GM23338 (cell line): ENCODE data around the gene VWA7. TPM values are rescaled to one million over a fixed set of nuclear protein-coding genes. Genes with fewer than 3 reads are reported as not detected.
A peak's percentile ranks its signal among the peaks of the same experiment; 100 is the strongest.

Experiments
- ATAC-seq: fragments of 200-7000 bp; cut with Tn5 transposase; 3 replicates; pipeline ENCODE4 v1.9.1; 2020
- DNase-seq: peaks from one replicate; pipeline ENCODE4 v3.0.0-alpha.2; 2015; ENCODE audit warnings: low spot score
- H2AFZ ChIP-seq: fragments of 200-600 bp; sonication (generic); 2 replicates; pipeline ENCODE4 v1.8.0; 2016; ENCODE audit warnings: antibody characterized with exemption, mild to moderate bottlenecking, moderate library complexity
- H3F3A ChIP-seq: fragments of 200-600 bp; sonication (generic); replicated peaks from 2 replicates; pipeline ENCODE4 v1.8.0; 2017; ENCODE audit warnings: antibody characterized with exemption, mixed run types, low read depth
- H3K27ac ChIP-seq: fragments of 200-600 bp; sonication (generic); 2 replicates; pipeline ENCODE4 v1.6.1; 2016; ENCODE audit warnings: low read depth
- H3K27me3 ChIP-seq: fragments of 200-600 bp; sonication (generic); 2 replicates; pipeline ENCODE4 v1.8.0; 2016; ENCODE audit warnings: mild to moderate bottlenecking, mixed run types, moderate library complexity; ENCODE audit not compliant: insufficient read depth
- H3K36me3 ChIP-seq: fragments of 200-600 bp; sonication (generic); 2 replicates; pipeline ENCODE4 v1.8.0; 2016; ENCODE audit warnings: mild to moderate bottlenecking; ENCODE audit not compliant: insufficient read depth
- H3K4me1 ChIP-seq: fragments of 200-600 bp; sonication (generic); 2 replicates; pipeline ENCODE4 v1.8.0; 2016; ENCODE audit warnings: mild to moderate bottlenecking, moderate library complexity; ENCODE audit not compliant: insufficient read depth
- H3K4me2 ChIP-seq: fragments of 200-600 bp; sonication (generic); 2 replicates; pipeline ENCODE4 v1.7.1; 2017; ENCODE audit warnings: mixed run types
- H3K4me3 ChIP-seq: fragments of 200-600 bp; sonication (generic); 2 replicates; pipeline ENCODE4 v1.6.1; 2016; ENCODE audit warnings: mixed run types
- H3K79me2 ChIP-seq: fragments of 200-600 bp; sonication (generic); replicated peaks from 2 replicates; pipeline ENCODE4 v1.8.0; 2017; ENCODE audit warnings: mild to moderate bottlenecking; ENCODE audit not compliant: insufficient read depth
- H3K9me2 ChIP-seq: fragments of 200-600 bp; sonication (generic); 2 replicates; pipeline ENCODE4 v1.8.0; 2017; ENCODE audit not compliant: insufficient read depth
- H4K20me1 ChIP-seq: fragments of 200-600 bp; sonication (generic); replicated peaks from 2 replicates; pipeline ENCODE4 v1.8.0; 2017; ENCODE audit warnings: mild to moderate bottlenecking; ENCODE audit not compliant: insufficient read depth
- H3K27ac Mint-ChIP-seq: 2 replicates; pipeline ENCODE4 v1.8.0; 2020; ENCODE audit warnings: inconsistent platforms, mild to moderate bottlenecking, moderate library complexity, mixed read lengths
- H3K27me3 Mint-ChIP-seq: 3 replicates; pipeline ENCODE4 v1.8.0; 2022; ENCODE audit warnings: low read depth, mild to moderate bottlenecking, moderate library complexity, mixed read lengths, inconsistent platforms; ENCODE audit not compliant: insufficient read depth, poor library complexity
- H3K36me3 Mint-ChIP-seq: 3 replicates; pipeline ENCODE4 v1.8.0; 2021; ENCODE audit warnings: low read depth, mild to moderate bottlenecking, inconsistent platforms, moderate library complexity, mixed read lengths
- H3K4me1 Mint-ChIP-seq: 3 replicates; pipeline ENCODE4 v1.8.0; 2020; ENCODE audit warnings: mild to moderate bottlenecking, inconsistent platforms, mixed read lengths
- H3K4me3 Mint-ChIP-seq: 3 replicates; pipeline ENCODE4 v1.8.0; 2021; ENCODE audit warnings: moderate library complexity, mild to moderate bottlenecking, inconsistent platforms, mixed read lengths
- H3K9me3 Mint-ChIP-seq: 3 replicates; pipeline ENCODE4 v1.8.0; 2020; ENCODE audit warnings: moderate library complexity, mild to moderate bottlenecking, inconsistent platforms, mixed read lengths
- JUNB ChIP-seq: IDR thresholded peaks from one replicate; pipeline ENCODE4 v1.6.1; 2016; ENCODE audit warnings: antibody characterized with exemption; ENCODE audit not compliant: unreplicated experiment
- NANOG ChIP-seq: IDR thresholded peaks from 2 replicates; pipeline ENCODE4 v1.6.1; 2016; ENCODE audit warnings: antibody characterized with exemption, borderline replicate concordance
- ZNF331 ChIP-seq: fragments of 250-450 bp; sonication (Bioruptor Pico); IDR thresholded peaks from 2 replicates; pipeline ENCODE4 v1.5.0; 2020; ENCODE audit warnings: low read depth, mild to moderate bottlenecking, moderate library complexity
- ZNF462 ChIP-seq: fragments of 250-450 bp; sonication (Bioruptor Pico); IDR thresholded peaks from 2 replicates; pipeline ENCODE4 v1.5.0; 2020; ENCODE audit warnings: mild to moderate bottlenecking, moderate library complexity
- polyA plus RNA-seq: library from polyadenylated mRNA; unstranded; fragments of >200 nt; fragmentation: Nextera tagmentation; extraction: Ambion mirVana; gene quantifications from 2 replicates; pipeline ENCODE4 v1.2.1, GENCODE V29; 2016
- total RNA-seq: library from RNA; depleted of rRNA; stranded (reverse); fragments of >200 nt; shearing (Covaris generic); gene quantifications from 2 replicates; pipeline ENCODE4 v1.2.3, GENCODE V29; 2014
- TF ChIP-seq, protein P1 (sequence below): IDR thresholded peaks from one replicate; pipeline ENCODE4 v1.6.1; 2018; ENCODE audit warnings: antibody characterized with exemption; ENCODE audit not compliant: unreplicated experiment

VWA7 gene
- total and polyA plus RNA-seq, 2 experiments from 2014 or later: 0.07 to 0.36 TPM

GRCh38 chr6:31728767-31729514 is 48.2 kb downstream of the VWA7 start, which contains the start of gene DDAH2:
Gene DDAH2, minus strand, starts transcription at chr6:31729299. Its CDS starts 138 bp downstream, at chr6:31729161.
- Histone ChIP-seq H3K27me3 (peaks cover 8% of the 10 kb centered on the region; the same call in 1 of the 2 replicates), H4K20me1 (peaks cover 8% of the 10 kb centered on the region; the same call in 1 of the 2 replicates), H3K9me2 (no peaks in the 10 kb centered on the region), H2AFZ (peak within 1 kb of the TSS; percentile 95), H3K4me3 (peak within 1 kb of the TSS; percentile 99), H3K4me1 (peaks cover 14% of the 10 kb centered on the region; the same call in 1 of the 2 replicates), H3K27ac (peak within 1 kb of the TSS; percentile 79), H3K36me3 (peaks cover 29% of the 10 kb centered on the region), H3F3A (peaks cover 32% of the 10 kb centered on the region), H3K4me2 (peak within 1 kb of the TSS; percentile 98), H3K79me2 (peaks cover 5% of the 10 kb centered on the region; the same call in 1 of the 2 replicates)
- Mint-ChIP-seq H3K4me1 (peaks cover 24% of the 10 kb centered on the region), H3K27me3 (peaks cover 22% of the 10 kb centered on the region), H3K9me3 (no peaks in the 10 kb centered on the region; the same call in 2 of the 3 replicates), H3K36me3 (peaks cover 59% of the 10 kb centered on the region), H3K4me3 (peak within 1 kb of the TSS; percentile 93), H3K27ac (peak within 1 kb of the TSS; percentile 96)
- DNase-seq (no peak), ATAC-seq (peak; percentile 7)
- TF ChIP-seq ZNF462 (CRISPR knock-in tag) (no peak), JUNB (no peak), ZNF331 (CRISPR knock-in tag) (no peak), NANOG (no peak)
- TF ChIP-seq, protein P1, sequence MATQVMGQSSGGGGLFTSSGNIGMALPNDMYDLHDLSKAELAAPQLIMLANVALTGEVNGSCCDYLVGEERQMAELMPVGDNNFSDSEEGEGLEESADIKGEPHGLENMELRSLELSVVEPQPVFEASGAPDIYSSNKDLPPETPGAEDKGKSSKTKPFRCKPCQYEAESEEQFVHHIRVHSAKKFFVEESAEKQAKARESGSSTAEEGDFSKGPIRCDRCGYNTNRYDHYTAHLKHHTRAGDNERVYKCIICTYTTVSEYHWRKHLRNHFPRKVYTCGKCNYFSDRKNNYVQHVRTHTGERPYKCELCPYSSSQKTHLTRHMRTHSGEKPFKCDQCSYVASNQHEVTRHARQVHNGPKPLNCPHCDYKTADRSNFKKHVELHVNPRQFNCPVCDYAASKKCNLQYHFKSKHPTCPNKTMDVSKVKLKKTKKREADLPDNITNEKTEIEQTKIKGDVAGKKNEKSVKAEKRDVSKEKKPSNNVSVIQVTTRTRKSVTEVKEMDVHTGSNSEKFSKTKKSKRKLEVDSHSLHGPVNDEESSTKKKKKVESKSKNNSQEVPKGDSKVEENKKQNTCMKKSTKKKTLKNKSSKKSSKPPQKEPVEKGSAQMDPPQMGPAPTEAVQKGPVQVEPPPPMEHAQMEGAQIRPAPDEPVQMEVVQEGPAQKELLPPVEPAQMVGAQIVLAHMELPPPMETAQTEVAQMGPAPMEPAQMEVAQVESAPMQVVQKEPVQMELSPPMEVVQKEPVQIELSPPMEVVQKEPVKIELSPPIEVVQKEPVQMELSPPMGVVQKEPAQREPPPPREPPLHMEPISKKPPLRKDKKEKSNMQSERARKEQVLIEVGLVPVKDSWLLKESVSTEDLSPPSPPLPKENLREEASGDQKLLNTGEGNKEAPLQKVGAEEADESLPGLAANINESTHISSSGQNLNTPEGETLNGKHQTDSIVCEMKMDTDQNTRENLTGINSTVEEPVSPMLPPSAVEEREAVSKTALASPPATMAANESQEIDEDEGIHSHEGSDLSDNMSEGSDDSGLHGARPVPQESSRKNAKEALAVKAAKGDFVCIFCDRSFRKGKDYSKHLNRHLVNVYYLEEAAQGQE: no peak
